Uterus (tissue), 4 donors: Measurements from ENCODE around the gene CCDC149. TPM values are rescaled to one million over a fixed set of nuclear protein-coding genes. Genes with fewer than 3 reads are reported as not detected.
A peak's percentile ranks its signal among the peaks of the same experiment; 100 is the strongest.

Source experiments
- DNase-seq, 2 donors: peaks; one replicate each; pipeline ENCODE4 v3.0.0-alpha.2; 2019 to 2020
- H3K27ac ChIP-seq, 2 donors: fragments of 200-600 bp; sonication (generic); 1 replicate in 1 of 2; 2 replicates in 1 of 2; pipeline ENCODE4 v1.5.1; 2016 to 2018
- H3K27me3 ChIP-seq, 2 donors: fragments of 200-600 bp; sonication (generic); one replicate each; pipeline ENCODE4 v1.5.1; 2018 to 2019; ENCODE audit warnings: control low read depth in 1 of 2
- H3K36me3 ChIP-seq, 2 donors: fragments of 200-600 bp; sonication (generic); one replicate each; pipeline ENCODE4 v1.5.1; 2019; ENCODE audit warnings: control low read depth in 1 of 2
- H3K4me1 ChIP-seq, 2 donors: fragments of 200-600 bp; sonication (generic); one replicate each; pipeline ENCODE4 v1.5.1; 2018 to 2019; ENCODE audit warnings: control low read depth in 1 of 2
- H3K4me3 ChIP-seq, 2 donors: fragments of 200-600 bp; sonication (generic); 1 replicate in 1 of 2; 2 replicates in 1 of 2; pipeline ENCODE4 v1.5.1; 2018 to 2019; ENCODE audit warnings: mild to moderate bottlenecking in 1 of 2
- H3K9me3 ChIP-seq, 2 donors: fragments of 200-600 bp; sonication (generic); one replicate each; pipeline ENCODE4 v1.5.1; 2019; ENCODE audit warnings: control low read depth in 1 of 2
- POLR2A ChIP-seq, 2 donors: fragments of 450-650 bp; IDR thresholded peaks; one replicate each; pipeline ENCODE4 v1.6.1; 2016; ENCODE audit warnings: antibody characterized with exemption in 2 of 2, mild to moderate bottlenecking in 1 of 2, moderate library complexity in 1 of 2
- intact Hi-C: fragments of 100-400 bp; cut with DNase I; formaldehyde crosslinking; loops from one replicate; pipeline ENCODE4 v1.15.1; 2023; ENCODE audit warnings: low total_unique reads
- total RNA-seq, 4 donors: library from RNA; depleted of rRNA in 3 of 4; stranded (reverse); fragments of >200 nt in 3 of 4; gene quantifications; one replicate each; pipeline versions ENCODE4 v1.1.0 to v1.2.4, GENCODE V29; 2014 to 2023
- TF ChIP-seq, protein P1 (sequence below), 4 experiments: fragments of 200-600 bp in 2 of 4; fragments of 450-650 bp in 2 of 4; sonication (generic) in 2 of 4; IDR thresholded peaks; one replicate each; pipeline ENCODE4 v1.5.1; 2016 to 2019; ENCODE audit warnings: antibody characterized with exemption in 4 of 4, mild to moderate bottlenecking in 2 of 4, moderate library complexity in 1 of 4
- donor health status: DM: yes; HTN: yes; CAD: no.

Gene CCDC149
- total RNA-seq, 4 donors from 2014 or later = 18.7 to 462 (median 69.3) TPM

- Histone ChIP-seq H3K27ac (peak overlapping the region; percentile 40 to 63), H3K36me3 (no peaks in the 10 kb centered on the region), H3K27me3 (no peaks in the 10 kb centered on the region), H3K4me3 (no peak overlapping the region), H3K9me3 (no peaks in the 10 kb centered on the region), H3K4me1 (peaks cover 0 to 3% of the 10 kb centered on the region in 2 donors)
- no peak for DNase-seq
- TF ChIP-seq, protein P1, sequence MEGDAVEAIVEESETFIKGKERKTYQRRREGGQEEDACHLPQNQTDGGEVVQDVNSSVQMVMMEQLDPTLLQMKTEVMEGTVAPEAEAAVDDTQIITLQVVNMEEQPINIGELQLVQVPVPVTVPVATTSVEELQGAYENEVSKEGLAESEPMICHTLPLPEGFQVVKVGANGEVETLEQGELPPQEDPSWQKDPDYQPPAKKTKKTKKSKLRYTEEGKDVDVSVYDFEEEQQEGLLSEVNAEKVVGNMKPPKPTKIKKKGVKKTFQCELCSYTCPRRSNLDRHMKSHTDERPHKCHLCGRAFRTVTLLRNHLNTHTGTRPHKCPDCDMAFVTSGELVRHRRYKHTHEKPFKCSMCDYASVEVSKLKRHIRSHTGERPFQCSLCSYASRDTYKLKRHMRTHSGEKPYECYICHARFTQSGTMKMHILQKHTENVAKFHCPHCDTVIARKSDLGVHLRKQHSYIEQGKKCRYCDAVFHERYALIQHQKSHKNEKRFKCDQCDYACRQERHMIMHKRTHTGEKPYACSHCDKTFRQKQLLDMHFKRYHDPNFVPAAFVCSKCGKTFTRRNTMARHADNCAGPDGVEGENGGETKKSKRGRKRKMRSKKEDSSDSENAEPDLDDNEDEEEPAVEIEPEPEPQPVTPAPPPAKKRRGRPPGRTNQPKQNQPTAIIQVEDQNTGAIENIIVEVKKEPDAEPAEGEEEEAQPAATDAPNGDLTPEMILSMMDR (IDR thresholded peaks at IDR 0.05) = no peak
- TF ChIP-seq POLR2A (IDR thresholded peaks at IDR 0.05) = no peak
- intact Hi-C loops = no loop called here
Observed at GRCh38 chr4:24808955-24809354, 103.9 kb downstream of the CCDC149 start.

GRCh38 chr4:24808261-24808660, 104.6 kb downstream of the CCDC149 start:
- DNase-seq = no peak
- no peaks in the 10 kb centered on the region for H3K27me3 ChIP-seq
- no peaks in the 10 kb centered on the region for H3K36me3 ChIP-seq
- no peak overlapping the region for H3K4me3 ChIP-seq
- intact Hi-C loops = no loop called here
- TF ChIP-seq, protein P1 (IDR thresholded peaks at IDR 0.05) = no peak
- TF ChIP-seq POLR2A (IDR thresholded peaks at IDR 0.05) = no peak
- H3K4me1 ChIP-seq = peaks cover 0 to 3% of the 10 kb centered on the region in 2 donors
- H3K9me3 ChIP-seq = no peaks in the 10 kb centered on the region
- no peak overlapping the region for H3K27ac ChIP-seq

- no peak overlapping the region for H3K4me3 ChIP-seq
- H3K4me1 ChIP-seq = peaks cover 0 to 3% of the 10 kb centered on the region in 2 donors
- H3K9me3 ChIP-seq = no peaks in the 10 kb centered on the region
- no peaks in the 10 kb centered on the region for H3K36me3 ChIP-seq
- H3K27ac ChIP-seq = no peak overlapping the region
- intact Hi-C loops = no loop called here
- no peaks in the 10 kb centered on the region for H3K27me3 ChIP-seq
- no peak for DNase-seq
- TF ChIP-seq POLR2A (IDR thresholded peaks at IDR 0.05) = no peak
- TF ChIP-seq, protein P1 (IDR thresholded peaks at IDR 0.05) = no peak
Observed at GRCh38 chr4:24807611-24808010, 105.2 kb downstream of the CCDC149 start.

DNA sequence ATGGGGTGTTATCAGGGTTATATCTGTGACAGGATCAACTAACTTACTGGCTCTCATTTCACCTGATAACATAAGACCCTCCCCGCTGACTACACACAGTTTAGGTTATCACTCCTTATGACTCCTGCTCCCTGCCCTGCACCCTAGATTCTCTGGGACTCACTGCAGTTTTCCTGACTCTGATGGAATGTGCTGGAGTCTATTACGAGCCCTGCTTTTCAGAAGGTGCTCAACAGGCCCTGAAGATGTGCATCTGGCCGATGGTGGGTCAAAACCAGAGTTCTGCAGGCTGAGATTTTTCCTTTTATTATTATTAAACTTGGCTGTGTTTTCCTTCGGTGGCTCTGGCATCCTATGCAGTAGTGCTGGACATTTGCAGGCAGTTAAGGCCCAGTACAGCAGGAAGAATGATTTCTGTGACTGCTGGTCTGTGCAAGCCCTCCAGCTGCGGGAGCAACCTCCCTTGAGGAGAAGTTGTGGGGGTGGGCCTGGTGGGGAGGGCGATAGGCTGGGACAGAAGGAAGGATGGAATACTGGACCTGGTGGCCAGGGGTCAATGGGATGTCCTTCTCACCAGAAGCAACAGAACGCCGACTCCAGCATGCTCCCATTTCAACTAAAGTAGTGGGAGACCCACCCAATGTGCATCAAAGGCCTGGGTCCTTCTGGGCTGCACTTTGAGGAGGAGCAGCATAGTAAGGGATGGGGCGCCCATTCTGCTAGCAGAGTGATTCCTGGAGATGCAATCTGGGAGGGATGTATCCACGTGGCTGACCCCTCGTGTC, 106.4 kb downstream of the CCDC149 start:
- H3K27me3 ChIP-seq = no peaks in the 10 kb centered on the region
- no peak overlapping the region for H3K27ac ChIP-seq
- no peak for DNase-seq
- no peak for TF ChIP-seq POLR2A (IDR thresholded peaks at IDR 0.05)
- TF ChIP-seq, protein P1 (IDR thresholded peaks at IDR 0.05) = no peak
- intact Hi-C loops = no loop called here
- H3K9me3 ChIP-seq = no peaks in the 10 kb centered on the region
- peaks cover 0 to 3% of the 10 kb centered on the region in 2 donors for H3K4me1 ChIP-seq
- no peak overlapping the region for H3K4me3 ChIP-seq
- H3K36me3 ChIP-seq = no peaks in the 10 kb centered on the region

DNA sequence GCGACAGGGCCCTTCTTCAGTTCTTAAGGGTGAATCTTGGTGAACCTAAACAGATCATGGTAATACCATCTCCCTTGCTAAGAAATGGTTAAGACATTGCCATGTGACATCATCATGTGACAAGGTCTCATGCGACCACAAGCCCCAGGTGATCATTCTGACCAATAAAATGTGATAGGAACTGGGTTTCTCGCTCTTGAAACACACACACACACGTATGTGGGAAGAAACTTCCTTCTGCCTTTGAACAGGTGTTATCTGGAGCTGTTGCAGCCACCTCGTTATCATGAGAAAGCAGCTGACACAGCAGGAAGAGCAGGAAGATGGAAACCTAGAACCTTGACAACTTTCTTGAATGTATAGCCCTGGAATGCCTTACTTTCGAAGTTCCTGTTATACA, 107.3 kb downstream of the CCDC149 start:
- H3K4me1 ChIP-seq = peaks cover 0 to 3% of the 10 kb centered on the region in 2 donors

More for the DNA sequence above, 107.3 kb downstream of the CCDC149 start:
- no peak for DNase-seq
- no peaks in the 10 kb centered on the region for H3K9me3 ChIP-seq
- no peaks in the 10 kb centered on the region for H3K36me3 ChIP-seq
- no peak overlapping the region for H3K27ac ChIP-seq
- TF ChIP-seq, protein P1 (IDR thresholded peaks at IDR 0.05) = no peak
- TF ChIP-seq POLR2A (IDR thresholded peaks at IDR 0.05) = no peak
- intact Hi-C loops = no loop called here
- no peaks in the 10 kb centered on the region for H3K27me3 ChIP-seq
- H3K4me3 ChIP-seq = no peak overlapping the region
